A204.1 (cell line): ENCODE results near the gene BACH1.
A peak's percentile ranks its signal among the peaks of the same experiment; 100 is the strongest.

Source experiments
- FAIRE-seq: peaks from 2 replicates; lab custom pipeline; 2012; peaks lifted over from hg19 to GRCh38; lab: Jason Lieb, UNC

Gene BACH1

GRCh38 chr21:29315131-29315749 is 16.5 kb downstream of the BACH1 start:
- FAIRE-seq: no peak

DNA sequence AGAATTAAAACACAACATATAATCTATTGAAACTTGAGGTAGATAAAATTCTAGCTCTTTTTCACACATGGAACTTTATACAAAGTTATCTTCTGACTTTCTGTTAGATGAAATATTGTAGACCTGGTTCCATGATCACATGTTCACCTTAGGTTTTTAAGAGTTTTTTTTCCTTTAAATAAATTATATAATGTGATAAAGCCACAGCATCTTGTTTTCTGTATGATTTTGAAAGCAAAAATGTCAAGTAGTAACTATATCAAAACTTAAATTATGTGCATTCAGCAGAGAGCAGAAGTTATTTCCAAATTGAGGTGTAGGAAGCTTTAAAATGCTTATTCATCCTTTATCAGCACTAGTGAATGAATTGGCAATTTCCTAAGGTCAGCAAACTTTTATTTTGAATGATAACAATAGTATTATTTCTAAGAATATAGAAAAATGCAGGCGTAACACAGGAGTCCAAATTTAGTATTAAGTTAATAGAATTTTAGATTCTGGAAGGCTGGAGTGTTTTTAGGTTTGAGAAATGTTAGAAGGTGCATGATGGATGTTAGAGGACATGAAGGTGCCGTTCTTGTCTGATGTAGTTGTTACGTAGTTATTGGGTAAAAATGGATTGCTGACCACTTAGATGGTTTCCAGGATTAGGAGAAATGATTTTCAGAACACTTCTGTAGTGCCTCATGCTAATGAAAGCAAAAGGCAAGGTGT is 17.5 kb downstream of the BACH1 start:
- FAIRE-seq: no peak

GRCh38 chr21:29316806-29317205 is 18.1 kb downstream of the BACH1 start:
- no peak for FAIRE-seq

- no peak for FAIRE-seq
Observed at GRCh38 chr21:29318354-29318753, 19.6 kb downstream of the BACH1 start.

DNA sequence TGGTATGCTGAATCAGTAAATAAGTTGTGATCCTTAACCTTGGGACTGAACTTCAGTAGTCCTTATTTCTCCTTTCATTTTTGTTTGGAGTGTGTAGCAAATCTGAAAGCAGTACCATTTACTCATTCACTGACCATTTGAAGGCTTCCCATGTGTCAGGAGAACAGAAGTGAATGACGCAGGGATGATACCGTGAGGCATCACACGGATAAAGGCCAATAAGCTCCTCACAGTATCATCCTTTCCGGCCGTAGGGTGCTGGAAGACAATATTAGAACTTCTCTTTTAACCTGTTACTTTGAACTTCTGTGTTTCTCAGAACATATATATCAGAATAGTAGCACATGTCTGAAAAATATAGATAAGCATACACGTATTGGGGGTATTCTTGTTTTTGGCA is 21.3 kb downstream of the BACH1 start:
- no peak for FAIRE-seq

GRCh38 chr21:29321217-29321616 is 22.5 kb downstream of the BACH1 start:
- no peak for FAIRE-seq

DNA sequence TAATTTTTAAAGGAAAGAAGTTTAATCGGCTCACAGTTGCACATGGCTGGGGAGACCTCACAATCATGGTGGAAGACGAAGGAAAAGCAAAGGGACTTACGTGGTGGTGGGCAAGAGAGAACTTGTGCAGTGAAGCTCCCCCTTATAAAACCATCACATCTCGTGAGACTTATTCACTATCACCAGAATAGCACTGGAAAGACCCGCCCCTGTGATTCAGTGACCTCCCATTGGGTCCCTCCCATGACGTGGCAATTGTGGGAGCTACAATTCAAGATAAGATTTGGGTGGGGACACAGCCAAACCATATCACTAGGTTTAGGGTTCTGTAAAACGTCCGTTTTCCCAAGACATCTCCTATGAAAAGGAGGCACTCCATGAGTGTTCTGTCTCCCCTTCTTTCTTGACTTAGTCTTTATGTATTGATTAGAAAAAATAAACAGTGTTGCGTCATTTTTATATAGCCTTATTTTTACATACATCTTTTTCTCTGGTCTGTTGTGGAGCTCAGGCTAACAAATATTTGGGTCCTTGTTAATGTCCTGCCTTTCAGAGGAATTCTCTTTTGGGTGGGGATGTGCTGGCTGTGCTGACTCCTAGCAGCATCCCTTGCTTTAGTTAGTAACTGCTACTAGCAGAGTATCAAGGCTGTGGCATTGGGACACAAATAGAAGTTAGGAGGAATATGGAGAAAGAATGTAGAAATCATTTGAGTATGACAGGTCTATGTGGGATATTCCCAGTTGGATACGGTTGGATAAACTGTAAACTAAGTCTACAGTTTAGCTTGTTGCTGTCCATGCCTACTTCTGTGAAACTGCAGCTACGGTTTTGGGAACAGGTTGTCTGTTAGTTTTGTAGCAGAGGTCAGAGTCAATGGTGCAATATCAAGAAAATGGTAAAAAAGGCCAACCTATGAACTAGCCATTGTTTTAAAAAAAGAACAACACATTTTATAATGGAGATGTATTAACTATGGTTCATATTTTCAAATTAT is 23.5 kb downstream of the BACH1 start:
- FAIRE-seq: no peak

GRCh38 chr21:29323189-29323588 is 24.5 kb downstream of the BACH1 start:
- no peak for FAIRE-seq

- no peak for FAIRE-seq
Observed at GRCh38 chr21:29326914-29327554, 28.3 kb downstream of the BACH1 start.

GRCh38 chr21:29329406-29329805 is 30.7 kb downstream of the BACH1 start:
- FAIRE-seq: no peak

GRCh38 chr21:29330797-29331196 is 32.1 kb downstream of the BACH1 start:
- peak; percentile 30 for FAIRE-seq

DNA sequence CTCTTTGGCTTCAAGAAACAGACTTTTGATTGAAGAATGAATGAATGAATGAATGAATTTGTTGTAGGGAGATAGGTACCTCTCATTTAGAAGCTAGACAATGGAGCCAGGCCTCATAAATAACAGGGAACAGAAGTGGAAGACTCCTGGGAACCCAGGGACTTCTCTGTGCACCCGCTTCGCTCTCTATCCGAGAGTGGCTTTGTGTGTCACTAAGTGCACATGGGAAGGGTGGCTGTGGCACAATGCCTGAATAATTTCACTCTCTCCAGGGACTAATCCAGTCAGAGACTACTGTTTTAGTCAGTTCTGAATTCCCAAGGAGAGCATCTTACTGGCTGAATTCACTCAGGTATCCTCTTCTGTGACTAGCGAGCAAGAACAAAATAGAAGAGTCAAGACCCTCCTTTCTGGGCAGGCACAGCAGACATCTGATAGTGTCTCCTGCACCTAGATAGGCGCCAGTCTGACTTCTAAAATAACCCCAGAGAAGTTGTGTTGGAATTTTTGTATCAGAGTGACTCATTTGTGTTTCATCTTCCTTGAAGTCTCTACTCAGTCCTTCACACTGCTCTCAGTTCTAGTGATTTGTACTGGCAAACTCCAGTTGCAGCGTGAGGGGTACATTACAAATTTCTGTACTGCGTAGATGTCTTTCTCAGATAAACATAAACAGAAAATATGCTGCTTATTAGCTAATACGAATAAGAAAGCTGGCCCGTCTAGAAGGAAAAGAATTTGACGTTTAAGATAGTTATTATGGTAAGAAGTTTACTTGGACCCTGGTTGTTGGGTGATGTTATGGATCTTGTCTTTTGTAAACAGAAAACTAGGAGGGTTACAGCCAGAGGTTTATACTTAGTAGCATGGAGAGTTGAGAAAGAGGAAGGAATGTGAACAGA is 34.0 kb downstream of the BACH1 start:
- FAIRE-seq: no peak

- no peak for FAIRE-seq
Observed at GRCh38 chr21:29333406-29333805, 34.7 kb downstream of the BACH1 start.

DNA sequence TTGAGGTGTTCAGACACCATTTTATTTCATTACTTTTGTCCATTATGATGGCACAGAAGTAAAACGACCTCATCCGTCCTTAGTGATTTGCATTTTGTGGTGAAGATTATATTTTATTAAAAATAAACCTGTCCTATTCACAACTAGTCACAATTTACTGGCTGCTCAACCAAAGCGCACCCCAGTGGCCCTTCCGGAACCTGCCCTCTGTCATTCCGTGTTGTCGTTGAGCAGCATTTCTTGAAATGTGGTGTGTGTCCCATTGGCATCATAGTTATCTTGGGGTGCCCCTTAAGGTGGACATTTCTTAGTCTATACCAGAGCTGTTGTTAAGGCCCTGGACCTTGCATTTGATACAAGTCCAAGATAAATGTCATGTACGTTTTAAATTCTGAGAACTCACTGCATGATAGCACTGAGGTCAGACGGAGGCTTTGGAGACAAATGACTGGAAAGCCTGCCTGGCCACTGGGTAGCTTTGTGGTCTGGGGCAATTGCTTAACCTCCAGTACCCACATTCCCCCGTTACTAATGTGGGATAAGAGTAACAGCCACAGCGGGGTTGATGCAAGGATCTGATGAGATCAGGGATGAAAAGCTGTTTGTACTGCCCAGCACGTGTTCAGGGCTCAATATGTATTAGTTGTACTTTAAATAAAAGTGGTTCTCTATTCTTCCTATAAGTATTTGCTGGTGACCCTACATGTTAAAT is 36.2 kb downstream of the BACH1 start:
- no peak for FAIRE-seq

DNA sequence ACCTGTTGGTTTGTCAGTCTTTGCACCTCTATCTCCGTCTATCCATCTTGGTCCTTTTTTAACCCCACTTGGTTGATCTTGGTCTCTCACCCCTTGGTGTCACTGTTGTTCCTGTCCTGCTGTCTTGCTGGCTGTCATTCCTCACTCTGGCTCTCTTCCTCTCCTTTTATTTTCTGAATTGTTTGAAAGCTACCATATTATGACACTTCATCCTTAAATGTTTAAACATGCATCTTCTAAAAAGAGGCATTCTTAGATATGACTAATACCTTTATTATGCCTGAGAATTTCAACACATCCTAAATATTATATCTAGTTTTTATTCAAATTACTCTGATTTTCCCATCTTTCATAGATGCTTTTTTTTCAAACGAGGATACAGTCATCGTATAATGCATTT is 37.0 kb downstream of the BACH1 start:
- no peak for FAIRE-seq

DNA sequence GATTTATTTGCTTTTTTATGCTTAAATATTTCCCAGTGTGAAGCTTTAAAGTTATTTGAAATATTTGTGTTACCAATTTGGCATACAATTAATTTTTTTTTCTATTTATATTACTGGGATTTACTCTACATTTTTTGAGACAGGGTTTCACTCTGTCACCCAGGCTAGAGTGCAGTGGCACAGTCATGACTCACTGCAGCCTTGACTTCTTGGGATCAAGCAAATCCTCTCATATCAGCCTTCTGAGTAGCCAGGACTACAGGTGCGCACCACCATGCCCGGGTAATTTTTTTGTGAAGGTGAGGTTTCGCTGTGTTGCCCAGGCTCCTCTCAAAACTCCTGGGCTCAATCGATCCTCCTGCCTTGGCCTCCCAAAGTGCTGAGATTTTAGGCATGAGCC is 39.5 kb downstream of the BACH1 start:
- FAIRE-seq: no peak

DNA sequence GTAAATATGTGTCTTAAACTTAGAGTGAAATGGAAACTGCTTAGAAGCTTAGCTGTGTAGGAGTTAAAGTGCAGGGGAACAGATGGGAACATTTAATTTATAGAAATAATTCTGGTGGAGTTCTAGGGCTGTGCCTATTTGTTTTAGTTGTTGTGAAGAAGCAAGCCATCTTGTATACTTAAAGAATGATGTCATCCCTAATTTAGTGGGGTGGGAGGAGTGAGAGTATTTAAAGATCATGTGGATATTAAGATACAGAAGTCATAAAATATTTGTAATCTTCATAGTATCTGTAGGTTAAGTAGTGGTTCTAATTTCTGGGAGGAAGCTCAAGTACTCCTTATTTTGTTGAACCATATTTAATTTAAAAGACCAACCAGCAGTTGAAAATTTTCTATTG is 41.5 kb downstream of the BACH1 start:
- FAIRE-seq: no peak

DNA sequence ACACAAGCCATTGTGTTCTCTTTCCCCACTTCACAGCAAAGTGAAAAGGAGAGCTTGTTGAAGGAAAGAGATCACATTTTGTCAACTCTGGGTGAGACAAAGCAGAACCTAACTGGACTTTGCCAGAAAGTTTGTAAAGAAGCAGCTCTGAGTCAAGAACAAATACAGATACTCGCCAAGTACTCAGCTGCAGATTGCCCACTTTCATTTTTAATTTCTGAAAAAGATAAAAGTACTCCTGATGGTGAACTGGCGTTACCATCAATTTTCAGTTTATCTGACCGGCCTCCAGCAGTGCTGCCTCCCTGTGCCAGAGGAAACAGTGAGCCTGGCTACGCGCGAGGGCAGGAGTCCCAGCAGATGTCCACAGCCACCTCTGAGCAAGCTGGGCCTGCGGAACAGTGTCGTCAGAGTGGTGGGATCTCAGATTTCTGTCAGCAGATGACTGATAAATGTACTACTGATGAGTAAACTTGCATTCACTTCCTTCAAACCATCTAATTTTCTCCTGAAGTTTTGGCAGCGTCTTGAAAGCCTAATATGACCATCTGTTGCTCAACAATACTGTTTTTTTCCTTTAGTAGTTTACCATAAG is 43.7 kb downstream of the BACH1 start:
- FAIRE-seq: peak; percentile 9

DNA sequence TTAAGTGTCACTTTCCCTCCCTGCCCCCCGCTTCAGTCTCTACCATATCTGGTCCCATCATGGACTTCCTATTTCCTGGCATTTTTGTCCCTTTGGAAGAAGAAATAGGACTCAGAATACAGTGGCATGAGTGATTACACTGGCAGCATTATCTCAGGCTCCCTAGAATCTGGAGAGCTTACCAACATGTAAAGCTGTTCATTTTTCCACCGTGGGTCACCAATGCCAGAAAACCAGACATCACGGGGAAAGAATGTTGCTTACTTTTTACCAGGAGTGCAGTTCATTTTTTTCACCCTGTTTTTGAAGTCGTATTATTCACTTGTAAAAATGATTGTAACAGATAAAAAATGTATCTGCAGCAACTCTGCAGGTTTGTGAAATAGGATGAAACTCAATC is 44.8 kb downstream of the BACH1 start:
- FAIRE-seq: no peak

DNA sequence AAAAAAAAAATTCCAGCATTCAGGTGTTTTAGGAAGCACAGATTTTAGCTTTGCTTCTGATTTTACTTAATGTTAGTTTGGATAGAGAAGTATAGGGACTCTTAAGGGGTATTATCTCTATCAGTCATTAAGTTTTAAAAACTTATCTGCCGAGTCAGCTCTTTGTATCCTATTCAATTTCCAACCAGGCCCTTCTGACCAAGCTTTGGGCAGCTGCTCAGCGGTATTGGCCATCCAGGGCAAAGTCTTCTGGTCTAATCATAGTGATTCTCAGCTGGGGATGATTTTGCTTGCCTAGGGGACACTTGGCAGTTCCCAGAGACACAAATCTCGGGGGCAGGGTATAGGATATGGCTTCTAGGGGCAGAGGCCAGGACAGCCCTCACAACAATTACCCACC is 47.6 kb downstream of the BACH1 start:
- FAIRE-seq: no peak
